ENCODE results near the gene HAPLN3.

DNA sequence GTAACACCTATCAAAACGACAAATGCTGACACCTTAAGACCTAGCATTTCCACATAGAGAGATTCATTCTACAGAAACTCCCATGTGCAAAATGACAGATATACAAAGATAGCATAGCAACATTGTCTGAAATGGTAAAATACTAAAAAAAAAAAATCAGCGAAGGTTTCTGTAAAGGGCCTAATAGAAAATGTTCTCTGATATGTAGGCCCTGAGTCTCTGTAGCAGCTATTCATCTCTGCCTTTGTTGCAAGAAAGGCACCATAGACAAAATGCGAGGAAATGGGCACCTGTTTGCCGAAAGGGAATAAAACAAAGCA is 18.5 kb upstream of the HAPLN3 start:
- no peak for TF ChIP-seq POLR2A (IDR thresholded peaks at IDR 0.05)
- TF ChIP-seq, protein P1, sequence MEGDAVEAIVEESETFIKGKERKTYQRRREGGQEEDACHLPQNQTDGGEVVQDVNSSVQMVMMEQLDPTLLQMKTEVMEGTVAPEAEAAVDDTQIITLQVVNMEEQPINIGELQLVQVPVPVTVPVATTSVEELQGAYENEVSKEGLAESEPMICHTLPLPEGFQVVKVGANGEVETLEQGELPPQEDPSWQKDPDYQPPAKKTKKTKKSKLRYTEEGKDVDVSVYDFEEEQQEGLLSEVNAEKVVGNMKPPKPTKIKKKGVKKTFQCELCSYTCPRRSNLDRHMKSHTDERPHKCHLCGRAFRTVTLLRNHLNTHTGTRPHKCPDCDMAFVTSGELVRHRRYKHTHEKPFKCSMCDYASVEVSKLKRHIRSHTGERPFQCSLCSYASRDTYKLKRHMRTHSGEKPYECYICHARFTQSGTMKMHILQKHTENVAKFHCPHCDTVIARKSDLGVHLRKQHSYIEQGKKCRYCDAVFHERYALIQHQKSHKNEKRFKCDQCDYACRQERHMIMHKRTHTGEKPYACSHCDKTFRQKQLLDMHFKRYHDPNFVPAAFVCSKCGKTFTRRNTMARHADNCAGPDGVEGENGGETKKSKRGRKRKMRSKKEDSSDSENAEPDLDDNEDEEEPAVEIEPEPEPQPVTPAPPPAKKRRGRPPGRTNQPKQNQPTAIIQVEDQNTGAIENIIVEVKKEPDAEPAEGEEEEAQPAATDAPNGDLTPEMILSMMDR (IDR thresholded peaks at IDR 0.05) = no peak
